Measurements from ENCODE around the gene BRD2.

DNA sequence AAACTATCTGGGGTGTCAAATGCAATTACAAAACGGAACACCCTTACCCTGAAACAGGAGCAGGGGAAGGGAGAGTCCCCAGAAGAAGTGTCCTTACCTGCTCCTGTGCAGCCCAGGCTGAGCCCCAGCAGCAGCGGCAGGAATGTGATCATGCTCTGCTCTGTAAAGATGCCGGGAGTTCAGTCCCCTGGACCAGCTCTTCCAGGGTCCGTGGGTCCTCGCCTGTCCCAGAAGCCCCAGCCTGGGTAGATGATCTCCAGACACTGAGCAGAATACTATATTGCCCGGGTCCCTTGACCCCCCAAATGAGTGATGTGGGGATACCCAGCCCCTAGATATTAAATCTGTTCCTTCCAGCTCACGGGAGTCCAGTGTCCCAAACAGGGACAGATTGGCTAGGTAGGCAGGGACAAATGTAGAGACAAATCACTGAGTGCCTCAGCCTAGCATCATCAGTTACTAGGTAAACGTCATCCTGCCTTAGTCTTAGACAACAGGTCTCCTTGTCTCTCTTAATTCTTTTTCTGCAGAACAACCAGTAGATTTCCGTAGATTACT is 27.7 kb upstream of the BRD2 start, which contains the start of gene HLA-DMB:
- TF ChIP-seq BCL3 (IDR thresholded peaks at IDR 0.05) = no peak
- TF ChIP-seq, protein P1, sequence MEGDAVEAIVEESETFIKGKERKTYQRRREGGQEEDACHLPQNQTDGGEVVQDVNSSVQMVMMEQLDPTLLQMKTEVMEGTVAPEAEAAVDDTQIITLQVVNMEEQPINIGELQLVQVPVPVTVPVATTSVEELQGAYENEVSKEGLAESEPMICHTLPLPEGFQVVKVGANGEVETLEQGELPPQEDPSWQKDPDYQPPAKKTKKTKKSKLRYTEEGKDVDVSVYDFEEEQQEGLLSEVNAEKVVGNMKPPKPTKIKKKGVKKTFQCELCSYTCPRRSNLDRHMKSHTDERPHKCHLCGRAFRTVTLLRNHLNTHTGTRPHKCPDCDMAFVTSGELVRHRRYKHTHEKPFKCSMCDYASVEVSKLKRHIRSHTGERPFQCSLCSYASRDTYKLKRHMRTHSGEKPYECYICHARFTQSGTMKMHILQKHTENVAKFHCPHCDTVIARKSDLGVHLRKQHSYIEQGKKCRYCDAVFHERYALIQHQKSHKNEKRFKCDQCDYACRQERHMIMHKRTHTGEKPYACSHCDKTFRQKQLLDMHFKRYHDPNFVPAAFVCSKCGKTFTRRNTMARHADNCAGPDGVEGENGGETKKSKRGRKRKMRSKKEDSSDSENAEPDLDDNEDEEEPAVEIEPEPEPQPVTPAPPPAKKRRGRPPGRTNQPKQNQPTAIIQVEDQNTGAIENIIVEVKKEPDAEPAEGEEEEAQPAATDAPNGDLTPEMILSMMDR (IDR thresholded peaks at IDR 0.05) = no peak
- no peak for TF ChIP-seq USF2 (IDR thresholded peaks at IDR 0.05)
- TF ChIP-seq JUN (IDR thresholded peaks at IDR 0.05) = no peak
- TF ChIP-seq ZSCAN20 (CRISPR knock-in tag; IDR thresholded peaks at IDR 0.05) = no peak
- no peak for TF ChIP-seq SMC3 (IDR thresholded peaks at IDR 0.05)
- TF ChIP-seq CHD4 (IDR thresholded peaks at IDR 0.05; ENCODE audit: borderline replicate concordance) = no peak
- no peak for TF ChIP-seq POLR2A (IDR thresholded peaks at IDR 0.05; ENCODE audit: low read length)
- no peak for TF ChIP-seq EP300 (IDR thresholded peaks at IDR 0.05)
- TF ChIP-seq HOXB13 (CRISPR knock-in tag; IDR thresholded peaks at IDR 0.05; ENCODE audit: low read depth) = no peak
- no peak for TF ChIP-seq JUNB (IDR thresholded peaks at IDR 0.05)
- no peak for TF ChIP-seq SREBF2 (IDR thresholded peaks at IDR 0.05)
- TF ChIP-seq RAD21 (conservative IDR thresholded peaks at IDR 0.05 in 1 of 2, IDR thresholded peaks at IDR 0.05 in 1 of 2) = no peak
